ENCODE data around the gene INAVA. TPM values are rescaled to one million over a fixed set of nuclear protein-coding genes. Genes with fewer than 3 reads are reported as not detected.
A peak's percentile ranks its signal among the peaks of the same experiment; 100 is the strongest.

The INAVA gene
- total and polyA plus RNA-seq, 9 of the 15 experiments (the other 6 are each of a cell fraction or from before 2014, with no cell fraction given): 0.09 TPM; not detected in 8

DNA sequence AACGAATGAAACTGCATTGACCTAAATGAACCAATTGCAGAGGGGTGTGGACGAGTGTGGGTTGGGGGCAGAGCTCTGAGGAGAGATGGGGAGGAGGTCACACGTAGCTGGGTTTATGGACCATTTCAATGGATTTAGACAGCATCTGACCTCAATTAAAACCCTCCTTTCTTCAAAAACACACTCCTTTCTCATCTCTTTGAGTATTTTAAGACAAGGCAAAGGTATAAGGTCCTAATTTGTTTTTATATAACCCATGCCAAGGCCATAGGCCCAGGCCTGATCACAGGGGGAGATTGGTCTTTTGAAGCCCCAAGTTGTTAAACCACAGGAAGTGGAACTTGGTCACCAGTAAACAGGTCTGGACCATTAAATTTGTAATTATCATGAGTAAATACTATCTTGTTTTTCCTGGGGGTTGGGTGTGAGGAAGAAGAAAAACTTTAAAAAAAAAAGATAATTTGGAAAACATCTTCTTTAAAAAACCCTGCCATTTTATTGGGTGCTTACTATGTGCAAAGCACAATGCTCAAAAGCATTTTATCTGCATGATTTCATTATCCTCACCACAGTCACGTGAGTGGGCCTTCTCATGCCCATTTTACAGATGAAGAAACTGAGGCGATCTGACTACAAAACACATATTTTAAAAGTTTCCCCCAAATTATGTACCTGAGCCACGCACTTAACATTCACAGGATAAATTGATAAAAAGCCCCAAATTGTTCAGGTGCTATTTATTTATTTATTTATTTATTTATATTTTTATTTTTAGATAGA lies 8.9 kb upstream of the INAVA start (continued):
- TF ChIP-seq EZH2 (IDR thresholded peaks at IDR 0.05; ENCODE audit: borderline replicate concordance, low read depth, low read length) (no peak), MXI1 (IDR thresholded peaks at IDR 0.05; ENCODE audit: low read depth, low read length) (no peak), CHD4 (IDR thresholded peaks at IDR 0.05; ENCODE audit: insufficient read depth, insufficient replicate concordance, low read depth, low read length, poor library complexity, severe bottlenecking) (peak; percentile 45), CSDE1 (IDR thresholded peaks at IDR 0.05) (no peak), ZNF253 (CRISPR knock-in tag; conservative IDR thresholded peaks at IDR 0.05) (no peak), HOXB6 (CRISPR knock-in tag; IDR thresholded peaks at IDR 0.05; ENCODE audit: borderline replicate concordance) (no peak), BCL6 (CRISPR knock-in tag; IDR thresholded peaks at IDR 0.05) (no peak), KDM1A (IDR thresholded peaks at IDR 0.05) (peak; percentile 56 to 76; a peak in 3 of 4 replicates), ILK (tag; IDR thresholded peaks at IDR 0.05; ENCODE audit: borderline replicate concordance, low read depth) (no peak)
- TF ChIP-seq, protein P1, sequence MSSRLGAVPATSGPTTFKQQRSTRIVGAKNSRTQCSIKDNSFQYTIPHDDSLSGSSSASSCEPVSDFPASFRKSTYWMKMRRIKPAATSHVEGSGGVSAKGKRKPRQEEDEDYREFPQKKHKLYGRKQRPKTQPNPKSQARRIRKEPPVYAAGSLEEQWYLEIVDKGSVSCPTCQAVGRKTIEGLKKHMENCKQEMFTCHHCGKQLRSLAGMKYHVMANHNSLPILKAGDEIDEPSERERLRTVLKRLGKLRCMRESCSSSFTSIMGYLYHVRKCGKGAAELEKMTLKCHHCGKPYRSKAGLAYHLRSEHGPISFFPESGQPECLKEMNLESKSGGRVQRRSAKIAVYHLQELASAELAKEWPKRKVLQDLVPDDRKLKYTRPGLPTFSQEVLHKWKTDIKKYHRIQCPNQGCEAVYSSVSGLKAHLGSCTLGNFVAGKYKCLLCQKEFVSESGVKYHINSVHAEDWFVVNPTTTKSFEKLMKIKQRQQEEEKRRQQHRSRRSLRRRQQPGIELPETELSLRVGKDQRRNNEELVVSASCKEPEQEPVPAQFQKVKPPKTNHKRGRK (tag; IDR thresholded peaks at IDR 0.05): no peak
